Coronary artery (tissue), 2 donors: Measurements from ENCODE around the gene TSPYL2.

Experiments used
- DNase-seq: peaks from one replicate; pipeline ENCODE4 v3.0.0-alpha.2; 2017; ENCODE audit warnings: low spot score
- H3K27ac ChIP-seq, 2 donors: fragments of 200-600 bp; sonication (generic); one replicate each; pipeline ENCODE4 v1.5.1; 2016 to 2019
- H3K4me3 ChIP-seq: fragments of 200-600 bp; sonication (generic); 2 replicates; pipeline ENCODE4 v1.5.1; 2016; ENCODE audit warnings: mild to moderate bottlenecking, moderate library complexity
- CTCF ChIP-seq: fragments of 200-600 bp; sonication (generic); IDR thresholded peaks from one replicate; pipeline ENCODE4 v1.5.1; 2019; ENCODE audit warnings: antibody characterized with exemption

TSPYL2 gene

GRCh38 chrX:53072418-53073114 is 9.6 kb upstream of the TSPYL2 start:
- H3K4me3 ChIP-seq = no peak overlapping the region

GRCh38 chrX:53073115-53073586 is 9.0 kb upstream of the TSPYL2 start:
- DNase-seq = peak; percentile 74
- Histone ChIP-seq H3K4me3 (no peak overlapping the region), H3K27ac (peak overlapping the region; percentile 65)
- TF ChIP-seq CTCF = no peak

More at GRCh38 chrX:53072418-53073114, 9.6 kb upstream of the TSPYL2 start:
- peak overlapping the region; percentile 65 for H3K27ac ChIP-seq
- DNase-seq = peak; percentile 72
- TF ChIP-seq CTCF = no peak

- DNase-seq = no peak
- TF ChIP-seq CTCF = no peak
- H3K4me3 ChIP-seq = no peak overlapping the region
- no peak overlapping the region for H3K27ac ChIP-seq
These were observed 7.2 kb upstream of the TSPYL2 start for GRCh38 chrX:53075011-53075410.

- no peak for DNase-seq
- Histone ChIP-seq H3K27ac (no peak overlapping the region), H3K4me3 (no peak overlapping the region)
- no peak for TF ChIP-seq CTCF
These were observed 5.5 kb upstream of the TSPYL2 start for GRCh38 chrX:53076671-53077070.

- no peak for DNase-seq
- Histone ChIP-seq H3K27ac (no peak overlapping the region), H3K4me3 (no peak overlapping the region)
- TF ChIP-seq CTCF = no peak
These were observed 4.7 kb upstream of the TSPYL2 start for GRCh38 chrX:53077207-53078197.

GRCh38 chrX:53078943-53079342 is 3.2 kb upstream of the TSPYL2 start:
- DNase-seq = no peak
- Histone ChIP-seq H3K4me3 (no peak overlapping the region), H3K27ac (peak overlapping the region; percentile 14 to 26)
- TF ChIP-seq CTCF = no peak
